Ishikawa (cell line): ENCODE data around the gene PRRT3.

Experiments used
- CEBPB ChIP-seq: IDR thresholded peaks from 2 replicates; pipeline ENCODE4 v1.6.1; 2012
- EGR1 ChIP-seq: IDR thresholded peaks from 2 replicates; pipeline ENCODE4 v1.6.1; 2012

DNA sequence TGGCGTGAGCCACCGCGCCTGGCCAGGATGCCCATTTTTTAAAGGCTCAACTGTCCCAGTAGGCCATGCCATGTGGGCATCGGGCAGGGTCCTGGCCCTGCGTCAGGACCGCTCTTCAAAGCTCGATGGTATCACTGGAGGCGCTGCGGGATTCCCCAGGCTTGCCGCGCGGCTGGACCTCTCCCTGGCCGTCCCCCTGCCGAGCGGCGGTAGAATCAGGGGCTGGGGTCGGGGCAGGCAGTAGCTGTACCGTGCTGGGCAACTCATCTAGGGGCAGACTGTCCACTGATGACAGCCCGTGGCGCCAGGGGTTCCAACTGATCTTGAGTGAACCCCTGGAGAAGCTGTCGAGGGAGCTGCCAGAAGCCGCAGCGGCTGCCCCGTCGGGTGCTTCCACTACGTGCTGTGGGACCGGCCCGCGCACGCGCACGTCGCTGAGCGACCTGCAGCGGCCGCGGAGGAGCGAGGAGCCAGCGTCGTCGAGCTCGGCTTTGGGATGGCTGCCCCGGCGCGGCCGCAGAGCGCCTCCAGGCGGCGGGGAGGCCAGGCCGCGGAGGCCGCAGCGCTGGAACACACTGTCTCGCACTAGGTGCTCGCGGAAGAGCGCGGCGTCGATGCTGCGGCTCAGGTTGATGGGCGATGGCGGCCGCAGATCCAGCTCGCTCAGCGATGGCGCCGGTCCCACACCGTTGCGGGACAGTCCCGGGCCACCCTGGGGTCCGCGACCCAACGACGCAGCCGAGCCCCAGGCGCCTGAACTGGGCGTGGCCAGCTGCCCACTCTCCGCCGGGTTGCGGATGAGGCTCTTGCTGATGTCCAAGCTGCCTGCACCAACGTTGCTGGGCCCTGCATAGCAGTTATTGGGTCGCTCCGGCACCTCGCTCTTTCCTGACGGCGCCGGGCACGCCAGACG, 5.8 kb downstream of the PRRT3 start:
- TF ChIP-seq CEBPB (no peak), EGR1 (peak; percentile 12; the same call in 1 of the 2 replicates)
